ENCODE data around the gene TBX1. TPM values are rescaled to one million over a fixed set of nuclear protein-coding genes. Genes with fewer than 3 reads are reported as not detected.

TBX1 gene
- total and polyA plus RNA-seq, 4 experiments from 2014 or later, result not detected

GRCh38 chr22:19784384-19785175 is 24.0 kb downstream of the TBX1 start:
- CTCF ChIA-PET (ENCODE audit: partially characterized antibody), result no interaction called here
- Histone ChIP-seq H3K27ac (ENCODE audit: low read depth, low read length) (no peak overlapping the region), H3K4me3 (ENCODE audit: low read length in 2 of 2) (no peak overlapping the region), H3K36me3 (ENCODE audit: insufficient read depth, low read length) (no peaks in the 10 kb centered on the region), H3K27me3 (ENCODE audit: insufficient read depth, low read length) (no peaks in the 10 kb centered on the region), H3K4me1 (ENCODE audit: insufficient read depth, low read length) (no peaks in the 10 kb centered on the region), H3K9me3 (ENCODE audit: control insufficient read depth in 1 of 2, low read length in 2 of 2) (no peaks in the 10 kb centered on the region)
- no peak overlapping the region for H3K27ac Mint-ChIP-seq
- intact Hi-C loops (cut with micrococcal nuclease), result no loop called here
- DNase-seq, result no peak
- no peak overlapping the region for H3K4me3 Mint-ChIP-seq
- H3K36me3 Mint-ChIP-seq, result peaks cover 7 to 11% of the 10 kb centered on the region in 2 donors
- peaks cover 0 to 5% (median 3%) of the 10 kb centered on the region in 4 donors for H3K4me1 Mint-ChIP-seq
- H3K27me3 Mint-ChIP-seq, result peaks cover 6 to 7% of the 10 kb centered on the region in 2 donors
- POLR2A ChIA-PET (ENCODE audit: partially characterized antibody), result no interaction called here
- H3K9me3 Mint-ChIP-seq, result no peaks in the 10 kb centered on the region

GRCh38 chr22:19785461-19786263 is 25.1 kb downstream of the TBX1 start:
- no peak for DNase-seq
- POLR2A ChIA-PET (ENCODE audit: partially characterized antibody), result no interaction called here
- Mint-ChIP-seq H3K4me1 (no peaks in the 10 kb centered on the region), H3K27me3 (peaks cover 0 to 1% of the 10 kb centered on the region in 2 donors), H3K9me3 (no peaks in the 10 kb centered on the region), H3K36me3 (peaks cover 16 to 22% of the 10 kb centered on the region in 2 donors), H3K27ac (no peak overlapping the region), H3K4me3 (no peak overlapping the region)
- no peaks in the 10 kb centered on the region for H3K27me3 ChIP-seq (ENCODE audit: insufficient read depth, low read length)
- H3K27ac ChIP-seq (ENCODE audit: low read depth, low read length), result no peak overlapping the region
- no peaks in the 10 kb centered on the region for H3K9me3 ChIP-seq (ENCODE audit: control insufficient read depth in 1 of 2, low read length in 2 of 2)
- H3K36me3 ChIP-seq (ENCODE audit: insufficient read depth, low read length), result no peaks in the 10 kb centered on the region
- intact Hi-C loops (cut with micrococcal nuclease), result no loop called here
- no peaks in the 10 kb centered on the region for H3K4me1 ChIP-seq (ENCODE audit: insufficient read depth, low read length)
- CTCF ChIA-PET (ENCODE audit: partially characterized antibody), result interaction anchor here (0.9 kb wide), 1 partner anchor 55 kb away, joined by 3 read pairs; no protein-coding TSS in a partner anchor
- H3K4me3 ChIP-seq (ENCODE audit: low read length in 2 of 2), result no peak overlapping the region

- Histone ChIP-seq H3K9me3 (ENCODE audit: control insufficient read depth in 1 of 2, low read length in 2 of 2) (no peaks in the 10 kb centered on the region), H3K36me3 (ENCODE audit: insufficient read depth, low read length) (no peaks in the 10 kb centered on the region), H3K27ac (ENCODE audit: low read depth, low read length) (no peak overlapping the region), H3K4me3 (ENCODE audit: low read length in 2 of 2) (no peak overlapping the region), H3K27me3 (ENCODE audit: insufficient read depth, low read length) (no peaks in the 10 kb centered on the region), H3K4me1 (ENCODE audit: insufficient read depth, low read length) (no peaks in the 10 kb centered on the region)
- ChIA-PET CTCF (ENCODE audit: partially characterized antibody) (interaction anchor here (0.9 kb wide), 1 partner anchor 56 kb away, joined by 3 read pairs; no protein-coding TSS in a partner anchor), POLR2A (ENCODE audit: partially characterized antibody) (no interaction called here)
- H3K4me1 Mint-ChIP-seq, result no peaks in the 10 kb centered on the region
- intact Hi-C loops (cut with micrococcal nuclease), result no loop called here
- DNase-seq, result no peak
- peaks cover 20 to 24% of the 10 kb centered on the region in 2 donors for H3K36me3 Mint-ChIP-seq
- H3K27me3 Mint-ChIP-seq, result peaks cover 0 to 1% of the 10 kb centered on the region in 2 donors
- H3K9me3 Mint-ChIP-seq, result no peaks in the 10 kb centered on the region
- H3K4me3 Mint-ChIP-seq, result no peak overlapping the region
- H3K27ac Mint-ChIP-seq, result no peak overlapping the region
These were observed 25.6 kb downstream of the TBX1 start for GRCh38 chr22:19786264-19786585.

GRCh38 chr22:19786959-19787848 is 26.6 kb downstream of the TBX1 start:
- peaks cover 30 to 34% of the 10 kb centered on the region in 2 donors for H3K36me3 Mint-ChIP-seq
- intact Hi-C loops (cut with micrococcal nuclease), result no loop called here
- POLR2A ChIA-PET (ENCODE audit: partially characterized antibody), result no interaction called here
- Histone ChIP-seq H3K27me3 (ENCODE audit: insufficient read depth, low read length) (no peaks in the 10 kb centered on the region), H3K4me1 (ENCODE audit: insufficient read depth, low read length) (no peaks in the 10 kb centered on the region), H3K36me3 (ENCODE audit: insufficient read depth, low read length) (no peaks in the 10 kb centered on the region), H3K27ac (ENCODE audit: low read depth, low read length) (no peak overlapping the region), H3K9me3 (ENCODE audit: control insufficient read depth in 1 of 2, low read length in 2 of 2) (no peaks in the 10 kb centered on the region), H3K4me3 (ENCODE audit: low read length in 2 of 2) (no peak overlapping the region)
- H3K27me3 Mint-ChIP-seq, result peaks cover 0 to 1% of the 10 kb centered on the region in 2 donors
- DNase-seq, result no peak
- no peak overlapping the region for H3K4me3 Mint-ChIP-seq
- peaks cover 0 to 6% (median 5%) of the 10 kb centered on the region in 8 donors for H3K9me3 Mint-ChIP-seq
- no peaks in the 10 kb centered on the region for H3K4me1 Mint-ChIP-seq
- CTCF ChIA-PET (ENCODE audit: partially characterized antibody), result no interaction called here
- H3K27ac Mint-ChIP-seq, result no peak overlapping the region

- ChIA-PET CTCF (ENCODE audit: partially characterized antibody) (no interaction called here), POLR2A (ENCODE audit: partially characterized antibody) (no interaction called here)
- intact Hi-C loops (cut with micrococcal nuclease), result no loop called here
- DNase-seq, result no peak
- H3K27me3 ChIP-seq (ENCODE audit: insufficient read depth, low read length), result no peaks in the 10 kb centered on the region
- no peaks in the 10 kb centered on the region for H3K4me1 ChIP-seq (ENCODE audit: insufficient read depth, low read length)
- Mint-ChIP-seq H3K4me1 (no peaks in the 10 kb centered on the region), H3K27ac (no peak overlapping the region), H3K27me3 (peaks cover 0 to 1% of the 10 kb centered on the region in 2 donors), H3K9me3 (peaks cover 0 to 12% (median 9%) of the 10 kb centered on the region in 8 donors), H3K4me3 (no peak overlapping the region), H3K36me3 (peaks cover 32 to 40% of the 10 kb centered on the region in 2 donors)
- H3K27ac ChIP-seq (ENCODE audit: low read depth, low read length), result no peak overlapping the region
- H3K4me3 ChIP-seq (ENCODE audit: low read length in 2 of 2), result no peak overlapping the region
- H3K9me3 ChIP-seq (ENCODE audit: control insufficient read depth in 1 of 2, low read length in 2 of 2), result no peaks in the 10 kb centered on the region
- H3K36me3 ChIP-seq (ENCODE audit: insufficient read depth, low read length), result no peaks in the 10 kb centered on the region
These were observed 27.2 kb downstream of the TBX1 start for GRCh38 chr22:19787849-19788141.

- H3K27ac ChIP-seq (ENCODE audit: low read depth, low read length), result no peak overlapping the region
- H3K27me3 ChIP-seq (ENCODE audit: insufficient read depth, low read length), result no peaks in the 10 kb centered on the region
- H3K27me3 Mint-ChIP-seq, result peaks cover 0 to 1% of the 10 kb centered on the region in 2 donors
- intact Hi-C loops (cut with micrococcal nuclease), result no loop called here
- no peak overlapping the region for H3K4me3 ChIP-seq (ENCODE audit: low read length in 2 of 2)
- no peaks in the 10 kb centered on the region for H3K36me3 ChIP-seq (ENCODE audit: insufficient read depth, low read length)
- no peak overlapping the region for H3K4me3 Mint-ChIP-seq
- no peaks in the 10 kb centered on the region for H3K9me3 ChIP-seq (ENCODE audit: control insufficient read depth in 1 of 2, low read length in 2 of 2)
- no peak overlapping the region for H3K27ac Mint-ChIP-seq
- CTCF ChIA-PET (ENCODE audit: partially characterized antibody), result no interaction called here
- POLR2A ChIA-PET (ENCODE audit: partially characterized antibody), result no interaction called here
- H3K36me3 Mint-ChIP-seq, result peaks cover 38 to 48% of the 10 kb centered on the region in 2 donors
- H3K4me1 Mint-ChIP-seq, result no peaks in the 10 kb centered on the region
- H3K9me3 Mint-ChIP-seq, result peaks cover 0 to 18% (median 15%) of the 10 kb centered on the region in 8 donors
- no peaks in the 10 kb centered on the region for H3K4me1 ChIP-seq (ENCODE audit: insufficient read depth, low read length)
- no peak for DNase-seq
These were observed 28.2 kb downstream of the TBX1 start for GRCh38 chr22:19788661-19789225.

All from CD4-positive, alpha-beta memory T cell (primary cell).